ENCODE measurements around the gene NDNF.
A peak's percentile ranks its signal among the peaks of the same experiment; 100 is the strongest.

The NDNF gene

GRCh38 chr4:121056066-121056465 lies 16.3 kb downstream of the NDNF start:
- no peak for DNase-seq
- ATAC-seq = no peak
- H3K27me3 Mint-ChIP-seq = peaks cover 23% of the 10 kb centered on the region
- H3K27ac Mint-ChIP-seq = no peak overlapping the region
- no peaks in the 10 kb centered on the region for H3K4me1 Mint-ChIP-seq
- H3K9me3 Mint-ChIP-seq = no peaks in the 10 kb centered on the region
- no peak overlapping the region for H3K4me3 Mint-ChIP-seq
- H3K36me3 Mint-ChIP-seq (ENCODE audit: low read depth) = no peaks in the 10 kb centered on the region

GRCh38 chr4:121054373-121054772 lies 18.0 kb downstream of the NDNF start:
- no peak for ATAC-seq
- no peak overlapping the region for H3K27ac Mint-ChIP-seq
- H3K27me3 Mint-ChIP-seq = peaks cover 21% of the 10 kb centered on the region
- no peak for DNase-seq
- H3K36me3 Mint-ChIP-seq (ENCODE audit: low read depth) = no peaks in the 10 kb centered on the region
- no peaks in the 10 kb centered on the region for H3K4me1 Mint-ChIP-seq
- no peak overlapping the region for H3K4me3 Mint-ChIP-seq
- H3K9me3 Mint-ChIP-seq = no peaks in the 10 kb centered on the region

- Mint-ChIP-seq H3K27me3 (peaks cover 18% of the 10 kb centered on the region), H3K4me3 (no peak overlapping the region), H3K4me1 (no peaks in the 10 kb centered on the region), H3K27ac (no peak overlapping the region), H3K36me3 (ENCODE audit: low read depth) (no peaks in the 10 kb centered on the region), H3K9me3 (no peaks in the 10 kb centered on the region)
- ATAC-seq (no peak), DNase-seq (no peak)
These were observed 18.7 kb downstream of the NDNF start for GRCh38 chr4:121053601-121054143.

- no peaks in the 10 kb centered on the region for H3K36me3 Mint-ChIP-seq (ENCODE audit: low read depth)
- H3K27ac Mint-ChIP-seq = no peak overlapping the region
- no peak for ATAC-seq
- H3K4me1 Mint-ChIP-seq = no peaks in the 10 kb centered on the region
- no peak for DNase-seq
- H3K27me3 Mint-ChIP-seq = peaks cover 5% of the 10 kb centered on the region
- H3K9me3 Mint-ChIP-seq = no peaks in the 10 kb centered on the region
- H3K4me3 Mint-ChIP-seq = no peak overlapping the region
These were observed 22.0 kb downstream of the NDNF start for GRCh38 chr4:121050300-121050699.

GRCh38 chr4:121049072-121049599 lies 23.2 kb downstream of the NDNF start:
- no peaks in the 10 kb centered on the region for H3K36me3 Mint-ChIP-seq (ENCODE audit: low read depth)
- no peak for ATAC-seq
- H3K27me3 Mint-ChIP-seq = peaks cover 2% of the 10 kb centered on the region
- no peak for DNase-seq
- H3K4me3 Mint-ChIP-seq = no peak overlapping the region
- H3K4me1 Mint-ChIP-seq = no peaks in the 10 kb centered on the region
- no peak overlapping the region for H3K27ac Mint-ChIP-seq
- no peaks in the 10 kb centered on the region for H3K9me3 Mint-ChIP-seq

GRCh38 chr4:121048165-121048564 lies 24.2 kb downstream of the NDNF start:
- DNase-seq (no peak), ATAC-seq (no peak)
- Mint-ChIP-seq H3K27me3 (peaks cover 2% of the 10 kb centered on the region), H3K9me3 (no peaks in the 10 kb centered on the region), H3K27ac (no peak overlapping the region), H3K4me1 (peaks cover 1% of the 10 kb centered on the region), H3K4me3 (no peak overlapping the region), H3K36me3 (ENCODE audit: low read depth) (no peaks in the 10 kb centered on the region)

DNA sequence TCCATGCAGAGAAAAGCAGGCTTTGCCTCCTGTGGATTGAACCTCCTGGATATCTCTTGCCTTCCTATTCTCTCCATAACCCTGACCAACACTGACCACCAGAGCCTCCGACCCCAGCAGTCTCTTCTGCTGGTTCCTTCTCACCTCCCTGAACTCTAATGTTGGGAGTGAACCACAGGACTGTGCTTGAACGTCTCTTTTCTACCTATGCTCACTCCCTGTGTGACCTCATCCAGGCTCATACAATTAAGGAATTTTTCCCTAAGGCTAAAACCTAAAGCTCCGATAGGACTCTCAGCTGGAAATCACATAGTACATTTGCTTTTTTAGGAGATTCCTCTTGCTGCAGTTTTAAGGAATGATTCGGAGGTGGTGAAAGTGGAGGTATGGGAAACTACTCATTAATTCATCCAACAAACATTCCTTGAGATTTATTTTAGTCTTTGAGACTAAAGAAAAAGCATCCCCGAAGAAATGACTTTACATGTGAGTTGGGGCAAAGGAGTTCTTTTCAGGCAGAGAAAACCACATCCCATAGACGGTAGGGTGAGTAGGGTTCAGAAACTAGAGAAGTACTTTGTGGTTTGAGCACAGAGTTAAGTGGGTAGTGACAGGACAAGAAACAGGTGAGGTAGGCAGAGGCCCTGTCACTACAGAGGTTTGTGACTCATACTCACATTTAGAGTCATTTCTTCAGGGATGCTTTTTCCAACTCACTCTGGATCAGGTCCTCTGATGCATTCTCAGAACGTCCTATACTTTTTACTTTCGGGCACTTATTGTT lies 30.8 kb downstream of the NDNF start:
- Mint-ChIP-seq H3K9me3 (no peaks in the 10 kb centered on the region), H3K27ac (peak overlapping the region; percentile 5), H3K4me3 (peak overlapping the region; percentile 13), H3K27me3 (peaks cover 5% of the 10 kb centered on the region), H3K4me1 (peaks cover 24% of the 10 kb centered on the region), H3K36me3 (ENCODE audit: low read depth) (no peaks in the 10 kb centered on the region)
- DNase-seq (peak; percentile 12), ATAC-seq (peak; percentile 100)

GRCh38 chr4:121034017-121034416 lies 38.3 kb downstream of the NDNF start:
- Mint-ChIP-seq H3K27me3 (peaks cover 4% of the 10 kb centered on the region), H3K4me3 (no peak overlapping the region), H3K9me3 (no peaks in the 10 kb centered on the region), H3K4me1 (peaks cover 7% of the 10 kb centered on the region), H3K36me3 (ENCODE audit: low read depth) (no peaks in the 10 kb centered on the region), H3K27ac (no peak overlapping the region)
- DNase-seq = no peak
- ATAC-seq = no peak

DNA sequence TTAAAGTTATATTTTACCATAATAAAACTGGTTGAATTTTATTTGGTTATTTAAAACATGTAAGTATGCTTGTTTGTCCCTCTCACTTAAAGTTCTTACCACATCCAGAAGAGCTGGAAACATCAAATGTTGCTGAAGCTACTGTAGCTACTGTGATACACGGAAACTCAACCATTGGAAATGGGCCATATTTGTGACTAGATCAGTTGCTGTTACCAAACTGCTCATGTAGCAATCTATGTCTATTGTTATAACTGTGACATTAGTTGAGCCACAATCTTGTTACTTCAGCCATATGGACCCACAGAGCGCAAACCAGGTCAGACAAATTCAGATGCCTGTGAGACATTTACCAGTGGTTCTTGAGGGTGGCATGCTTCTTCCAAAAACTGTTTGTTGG lies 41.6 kb downstream of the NDNF start:
- Mint-ChIP-seq H3K27ac (no peak overlapping the region), H3K4me3 (no peak overlapping the region), H3K27me3 (no peaks in the 10 kb centered on the region), H3K4me1 (no peaks in the 10 kb centered on the region), H3K9me3 (no peaks in the 10 kb centered on the region), H3K36me3 (ENCODE audit: low read depth) (no peaks in the 10 kb centered on the region)
- ATAC-seq (no peak), DNase-seq (no peak)

DNA sequence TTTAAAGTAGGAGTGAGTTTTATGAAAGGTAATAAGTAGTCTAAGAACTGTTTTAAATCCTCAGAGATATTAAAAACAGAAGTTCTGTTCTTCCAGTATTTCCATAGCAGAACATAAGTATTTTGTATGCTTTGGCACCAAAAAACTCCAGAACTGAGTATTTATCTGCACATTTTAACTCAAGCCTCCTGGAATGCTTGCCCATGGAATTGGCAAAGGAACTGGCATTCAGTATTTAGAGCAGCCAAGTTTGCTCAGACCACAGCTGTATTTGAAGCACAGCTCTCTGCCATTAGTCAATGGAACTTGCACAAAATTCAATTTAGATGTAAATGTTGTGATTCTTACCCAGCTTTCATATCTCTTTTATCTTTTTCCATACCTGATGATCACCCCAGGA lies 42.2 kb downstream of the NDNF start:
- no peaks in the 10 kb centered on the region for H3K4me1 Mint-ChIP-seq
- ATAC-seq = no peak
- H3K36me3 Mint-ChIP-seq (ENCODE audit: low read depth) = no peaks in the 10 kb centered on the region
- no peaks in the 10 kb centered on the region for H3K27me3 Mint-ChIP-seq
- no peak overlapping the region for H3K4me3 Mint-ChIP-seq
- no peak overlapping the region for H3K27ac Mint-ChIP-seq
- DNase-seq = no peak
- no peaks in the 10 kb centered on the region for H3K9me3 Mint-ChIP-seq

DNA sequence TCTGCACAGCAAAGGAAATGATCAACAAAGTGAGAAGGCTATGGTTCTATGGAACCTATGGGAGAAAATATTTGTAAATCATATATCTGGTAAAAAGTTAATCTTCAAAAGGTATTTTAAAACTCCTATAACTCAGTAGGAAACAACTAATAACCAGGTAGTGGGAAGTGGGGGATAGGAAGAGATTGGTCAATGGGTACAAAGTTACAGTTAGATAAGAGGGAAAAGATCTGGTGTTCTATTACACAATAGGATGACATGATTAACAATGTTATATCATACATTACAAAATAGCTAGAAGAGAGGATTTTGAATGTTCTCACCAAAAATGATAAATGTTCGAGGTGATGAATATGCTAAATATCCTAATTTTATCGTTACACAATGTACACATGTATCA lies 46.3 kb downstream of the NDNF start:
- no peak for ATAC-seq
- Mint-ChIP-seq H3K27me3 (no peaks in the 10 kb centered on the region), H3K4me3 (no peak overlapping the region)

DNA sequence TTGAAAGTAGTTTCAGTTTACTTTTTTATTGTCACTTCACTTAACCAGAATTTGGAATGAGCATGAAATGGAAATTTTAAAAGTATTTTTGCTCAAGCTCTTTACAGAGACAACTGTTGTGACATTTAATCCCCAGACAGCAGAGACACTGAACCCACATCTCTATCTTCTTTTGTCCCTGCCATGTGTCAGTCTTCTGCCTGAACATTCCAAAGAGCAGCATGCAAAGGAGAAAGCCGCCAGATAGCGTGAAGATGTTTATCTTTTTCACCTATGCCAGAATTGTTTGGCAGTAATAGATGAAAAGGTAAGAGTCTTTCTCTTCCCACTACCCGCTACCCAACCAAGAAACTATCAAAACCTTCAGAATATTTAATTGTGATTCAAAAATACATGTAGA lies 46.8 kb downstream of the NDNF start:
- H3K9me3 Mint-ChIP-seq = no peaks in the 10 kb centered on the region
- no peak for DNase-seq

More for the DNA sequence above, 46.3 kb downstream of the NDNF start:
- no peak for DNase-seq
- Mint-ChIP-seq H3K9me3 (no peaks in the 10 kb centered on the region), H3K4me1 (no peaks in the 10 kb centered on the region), H3K27ac (no peak overlapping the region), H3K36me3 (ENCODE audit: low read depth) (no peaks in the 10 kb centered on the region)

GRCh38 chr4:121018543-121018942 lies 53.8 kb downstream of the NDNF start:
- no peak overlapping the region for H3K4me3 Mint-ChIP-seq
- peaks cover 3% of the 10 kb centered on the region for H3K9me3 Mint-ChIP-seq
- no peaks in the 10 kb centered on the region for H3K27me3 Mint-ChIP-seq
- DNase-seq (no peak), ATAC-seq (no peak)
- H3K36me3 Mint-ChIP-seq (ENCODE audit: low read depth) = no peaks in the 10 kb centered on the region
- H3K4me1 Mint-ChIP-seq = peaks cover 5% of the 10 kb centered on the region
- no peak overlapping the region for H3K27ac Mint-ChIP-seq

More for the DNA sequence above, 46.8 kb downstream of the NDNF start:
- no peak for ATAC-seq
- Mint-ChIP-seq H3K4me3 (no peak overlapping the region), H3K36me3 (ENCODE audit: low read depth) (no peaks in the 10 kb centered on the region), H3K27ac (no peak overlapping the region), H3K27me3 (no peaks in the 10 kb centered on the region), H3K4me1 (no peaks in the 10 kb centered on the region)

DNA sequence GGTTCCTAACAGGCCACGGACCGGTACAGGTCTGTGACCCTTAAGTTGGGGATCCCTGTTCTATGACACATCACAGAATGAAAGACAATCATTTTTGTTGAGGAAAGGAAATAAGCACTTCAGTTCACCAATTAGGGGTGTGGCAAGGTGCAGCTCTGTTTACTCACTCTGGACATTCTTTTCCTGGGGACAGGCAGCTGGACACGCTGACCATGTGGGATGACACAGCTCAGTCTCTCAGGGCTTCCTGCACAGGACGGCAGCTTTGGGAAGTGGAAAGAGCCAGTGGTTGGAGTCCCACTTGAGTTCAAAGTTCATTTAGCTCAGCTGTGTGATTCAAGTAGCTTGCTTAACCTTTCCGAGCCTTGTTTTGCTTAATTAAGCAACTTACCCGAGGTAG lies 55.7 kb downstream of the NDNF start:
- peaks cover 9% of the 10 kb centered on the region for H3K4me1 Mint-ChIP-seq
- peaks cover 3% of the 10 kb centered on the region for H3K9me3 Mint-ChIP-seq
- H3K27me3 Mint-ChIP-seq = no peaks in the 10 kb centered on the region
- DNase-seq = no peak
- no peak for ATAC-seq
- no peak overlapping the region for H3K4me3 Mint-ChIP-seq
- no peak overlapping the region for H3K27ac Mint-ChIP-seq
- H3K36me3 Mint-ChIP-seq (ENCODE audit: low read depth) = no peaks in the 10 kb centered on the region

- Mint-ChIP-seq H3K27me3 (no peaks in the 10 kb centered on the region), H3K4me1 (peaks cover 13% of the 10 kb centered on the region)
These were observed 56.9 kb downstream of the NDNF start for GRCh38 chr4:121015421-121015820.

More at GRCh38 chr4:121015421-121015820, 56.9 kb downstream of the NDNF start:
- ATAC-seq = no peak
- Mint-ChIP-seq H3K4me3 (no peak overlapping the region), H3K27ac (no peak overlapping the region), H3K9me3 (peaks cover 3% of the 10 kb centered on the region), H3K36me3 (ENCODE audit: low read depth) (no peaks in the 10 kb centered on the region)
- no peak for DNase-seq

Measured in activated naive CD8-positive, alpha-beta T cell treated with anti-CD3 and anti-CD28 coated beads, Interleukin-2, amount 50 U/mL, for 24 hours (primary cell).